GM19328 (cell line): ENCODE data around the gene MEIOB.
"Not testable (repeated sequence)": the region's sequence is repeated elsewhere in the genome, so short reads cannot be mapped to it uniquely, and the experiment has no call there.

Experiments used
- ATAC-seq: cut with Tn5 transposase; IDR thresholded peaks from one replicate; pipeline ENCODE4 v1.9.1; 2021; ENCODE audit warnings: mild to moderate bottlenecking, moderate library complexity; ENCODE audit not compliant: unreplicated experiment

MEIOB gene

GRCh38 chr16:1908184-1908583 lies 36.2 kb upstream of the MEIOB start:
- ATAC-seq, result no peak

- ATAC-seq, result no peak
Observed at GRCh38 chr16:1907226-1907860, 35.4 kb upstream of the MEIOB start.

GRCh38 chr16:1906846-1907165 lies 34.8 kb upstream of the MEIOB start:
- ATAC-seq, result no peak

- no peak for ATAC-seq
Observed at GRCh38 chr16:1906055-1906845, 34.3 kb upstream of the MEIOB start.

GRCh38 chr16:1903845-1904840 lies 32.2 kb upstream of the MEIOB start:
- no peak for ATAC-seq

- no peak for ATAC-seq
Observed at GRCh38 chr16:1903220-1903574, 31.2 kb upstream of the MEIOB start.

- no peak for ATAC-seq
Observed at GRCh38 chr16:1902547-1903219, 30.7 kb upstream of the MEIOB start.

- ATAC-seq, result no peak
Observed at GRCh38 chr16:1900452-1900774, 28.4 kb upstream of the MEIOB start.

GRCh38 chr16:1899641-1900451 lies 27.9 kb upstream of the MEIOB start:
- ATAC-seq, result no peak

- ATAC-seq, result not testable (repeated sequence)
Observed at GRCh38 chr16:1897692-1898091, 25.7 kb upstream of the MEIOB start.

GRCh38 chr16:1895949-1896675 lies 24.1 kb upstream of the MEIOB start:
- no peak for ATAC-seq

GRCh38 chr16:1895068-1895467 lies 23.1 kb upstream of the MEIOB start:
- ATAC-seq, result no peak

- no peak for ATAC-seq
Observed at GRCh38 chr16:1890708-1891050, 18.7 kb upstream of the MEIOB start.

GRCh38 chr16:1890024-1890707 lies 18.2 kb upstream of the MEIOB start:
- ATAC-seq, result no peak

GRCh38 chr16:1887711-1888354 lies 15.9 kb upstream of the MEIOB start:
- ATAC-seq, result no peak

- no peak for ATAC-seq
Observed at GRCh38 chr16:1884889-1885288, 12.9 kb upstream of the MEIOB start.

GRCh38 chr16:1884155-1884760 lies 12.3 kb upstream of the MEIOB start:
- ATAC-seq, result no peak

GRCh38 chr16:1881172-1881571 lies 9.2 kb upstream of the MEIOB start:
- not testable (repeated sequence) for ATAC-seq
